T follicular helper cell (primary cell): ENCODE measurements around the gene COG5.

Experiments
- DNase-seq: peaks from one replicate; pipeline ENCODE4 v3.0.0-alpha.2; 2020; ENCODE audit warnings: low read depth

The COG5 gene

DNA sequence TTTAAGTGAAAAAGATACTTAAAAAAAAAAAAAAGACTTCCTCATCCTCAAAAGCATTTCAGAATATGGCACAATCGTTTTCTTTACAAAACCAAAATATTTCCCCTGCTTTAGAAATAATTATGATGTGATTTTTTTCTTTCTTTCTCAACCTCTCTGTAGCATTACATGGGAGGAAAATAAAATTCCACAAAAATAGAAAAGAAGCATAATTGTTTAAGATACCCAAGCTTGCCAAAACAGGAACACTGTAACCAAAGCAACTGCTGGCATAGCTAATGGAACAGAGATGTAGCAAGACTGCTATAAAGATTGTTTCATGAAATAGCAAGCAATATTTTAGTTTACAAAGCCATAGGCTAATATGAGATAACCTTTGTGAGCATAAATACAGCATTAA, 169.4 kb downstream of the COG5 start:
- DNase-seq, result no peak

DNA sequence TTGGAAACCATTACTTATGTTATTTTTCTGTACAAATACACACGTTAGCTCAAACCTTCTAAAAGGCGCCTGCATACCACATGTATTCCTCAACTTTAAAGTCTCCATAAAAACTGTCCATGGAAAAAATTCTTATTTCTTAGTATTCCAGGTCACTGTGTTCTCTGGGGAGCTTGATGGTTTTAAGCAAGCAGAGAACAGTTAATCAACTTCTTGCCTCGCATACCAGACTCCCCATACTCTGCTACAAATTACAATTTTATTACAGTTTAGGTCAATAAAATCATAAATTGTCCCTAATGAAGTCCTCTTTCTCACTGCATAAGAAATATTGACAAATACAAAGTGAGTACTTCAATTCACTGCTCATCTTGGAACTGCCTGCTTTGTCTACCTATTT, 170.9 kb downstream of the COG5 start:
- DNase-seq, result no peak

DNA sequence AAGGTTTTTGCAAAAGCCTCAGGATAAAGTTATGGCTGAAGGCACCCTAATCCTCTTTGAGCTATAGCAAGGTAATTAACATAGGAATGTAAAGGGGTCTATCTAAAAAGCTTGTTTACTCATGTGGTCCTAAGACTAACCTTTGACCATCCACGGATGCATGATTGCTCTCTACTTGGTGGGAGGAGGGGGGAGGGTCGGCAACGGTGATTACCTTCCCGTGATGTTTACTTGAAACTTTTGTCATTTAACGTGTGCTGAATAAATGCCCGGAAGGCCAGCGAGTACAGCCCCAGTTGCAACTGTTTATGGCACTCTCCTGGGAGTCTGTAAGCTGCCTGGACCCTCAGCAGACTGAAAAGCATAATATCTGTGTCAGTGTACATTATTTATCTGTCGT, 172.8 kb downstream of the COG5 start:
- DNase-seq, result no peak

DNA sequence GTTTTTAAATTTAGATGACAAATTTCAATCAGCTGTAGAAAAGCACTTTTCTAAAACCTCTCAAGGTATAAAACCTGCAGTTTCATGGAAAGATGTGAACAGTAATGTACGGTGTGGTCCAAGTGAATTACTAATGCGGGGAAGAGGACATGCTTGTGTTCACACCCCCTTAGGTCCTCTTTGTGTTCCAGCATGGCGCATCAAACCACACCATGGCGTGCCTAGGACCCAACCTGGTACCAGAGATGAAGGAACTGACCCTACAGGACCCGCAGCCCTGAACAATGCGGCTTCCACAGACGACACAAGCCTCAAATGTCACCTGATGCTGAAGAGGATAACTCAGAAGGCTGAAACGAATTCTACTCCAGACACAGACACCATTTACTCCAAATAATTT, 175.1 kb downstream of the COG5 start:
- DNase-seq, result no peak

DNA sequence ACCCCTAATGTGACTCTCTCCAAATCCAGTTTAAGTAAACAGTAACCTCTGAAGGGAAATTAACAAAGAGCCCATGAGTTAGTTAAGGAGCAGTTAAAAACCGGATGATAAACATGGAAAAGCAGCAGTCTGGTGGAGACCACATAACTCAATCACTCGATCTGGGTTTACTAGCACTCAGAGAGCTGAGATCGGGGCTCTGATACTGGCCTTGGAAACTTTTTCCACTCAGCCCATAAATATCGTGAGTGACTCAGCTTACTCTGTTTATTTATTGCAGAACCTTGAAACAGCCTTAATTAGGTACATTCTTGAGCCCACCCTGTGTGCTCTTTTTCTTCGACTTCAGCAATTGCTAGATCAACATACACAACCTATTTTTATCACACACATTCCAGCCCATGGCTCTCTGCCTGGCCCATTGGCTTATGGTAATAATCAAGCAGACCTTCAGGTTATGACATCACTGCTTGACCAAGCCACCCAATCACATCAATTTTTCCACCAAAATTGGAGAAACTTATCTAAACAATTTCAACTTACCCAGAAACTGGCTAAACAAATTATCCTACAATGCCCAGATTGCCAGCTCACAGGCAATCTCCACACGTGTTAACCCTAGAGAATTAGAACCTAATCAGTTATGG, 176.0 kb downstream of the COG5 start:
- no peak for DNase-seq

DNA sequence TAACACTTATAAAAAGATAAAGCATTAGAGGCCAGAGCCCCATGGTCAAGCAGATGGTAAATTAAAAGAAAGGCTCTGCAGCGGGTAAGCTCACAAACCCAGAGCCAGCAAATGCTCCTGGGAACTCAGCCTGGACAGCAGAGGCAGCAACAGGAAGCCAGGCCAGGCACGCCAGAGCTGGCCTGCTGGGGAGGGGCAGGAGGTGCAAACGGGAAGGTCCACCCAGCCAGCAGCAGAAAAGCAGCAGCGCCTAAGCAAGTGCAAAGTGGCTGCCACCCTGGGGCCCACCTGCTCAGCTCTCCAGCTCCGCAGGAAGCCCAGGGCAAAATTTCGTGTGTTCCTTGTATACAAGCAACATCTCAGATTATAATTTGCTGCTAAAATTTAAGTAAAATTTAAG, 176.6 kb downstream of the COG5 start:
- no peak for DNase-seq

DNA sequence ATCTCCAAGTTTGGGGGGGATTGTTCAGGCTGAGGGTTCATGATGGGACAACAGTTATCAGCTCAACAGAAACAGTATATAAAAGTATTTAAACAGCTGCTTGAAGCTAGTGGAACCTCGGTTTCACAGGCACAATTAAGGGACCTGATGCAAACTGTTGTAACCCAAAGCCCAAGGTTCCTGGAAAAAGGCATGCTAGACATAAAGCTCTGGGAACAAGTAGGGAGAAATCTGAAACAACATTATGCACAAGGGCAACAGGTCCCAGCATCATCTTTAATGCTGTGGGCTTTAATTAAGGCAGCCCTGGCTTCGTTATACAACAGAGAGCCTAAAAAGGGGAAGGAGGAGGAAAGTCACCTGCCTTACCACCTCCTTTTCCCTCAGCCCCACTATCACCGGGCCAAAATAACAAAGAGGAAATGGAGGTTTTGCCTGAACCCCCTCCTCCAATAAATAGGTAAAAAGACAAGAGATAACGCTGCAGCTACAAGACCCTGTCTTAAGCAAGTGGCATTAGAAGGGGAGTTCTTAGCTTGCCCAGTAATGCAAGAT, 177.1 kb downstream of the COG5 start:
- DNase-seq, result no peak

DNA sequence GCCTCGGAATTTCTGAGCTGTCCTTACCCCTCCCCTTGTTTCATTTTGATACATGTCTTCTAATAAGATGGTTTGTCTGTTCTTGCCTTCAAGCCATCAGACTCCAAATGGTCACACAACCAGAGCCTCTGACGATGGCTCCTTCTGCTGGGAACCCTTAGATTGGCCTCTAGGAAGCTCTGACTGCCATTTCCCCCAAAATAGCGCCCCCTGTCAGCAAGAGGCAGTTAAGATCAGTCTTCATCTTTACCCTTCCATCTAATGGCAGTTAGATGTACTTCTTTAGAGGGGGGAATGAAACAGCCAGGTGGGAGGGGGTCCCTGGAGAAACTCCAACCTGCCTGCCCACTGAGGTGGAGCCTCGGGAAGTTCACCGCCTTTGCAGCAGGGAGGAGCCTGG, 179.7 kb downstream of the COG5 start:
- DNase-seq, result no peak

DNA sequence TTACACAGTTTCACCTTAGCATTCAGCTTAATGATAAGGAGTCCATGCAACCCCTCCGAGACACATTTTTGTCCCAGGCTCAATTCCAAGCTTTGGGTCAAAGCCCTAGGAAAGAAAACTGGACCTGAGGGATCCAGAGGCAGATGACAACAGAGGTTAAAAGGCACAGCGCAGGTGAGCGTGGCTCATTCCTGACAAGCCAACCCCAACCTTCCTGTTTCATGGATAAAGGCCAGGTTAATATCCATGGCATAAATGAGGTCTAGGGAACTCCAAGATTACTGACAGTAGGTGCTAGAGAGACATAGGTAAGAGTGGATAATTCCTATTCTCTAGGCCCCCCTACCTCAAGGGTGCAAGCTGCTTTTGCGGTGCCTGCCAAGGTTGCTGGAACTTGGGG, 180.5 kb downstream of the COG5 start:
- no peak for DNase-seq

DNA sequence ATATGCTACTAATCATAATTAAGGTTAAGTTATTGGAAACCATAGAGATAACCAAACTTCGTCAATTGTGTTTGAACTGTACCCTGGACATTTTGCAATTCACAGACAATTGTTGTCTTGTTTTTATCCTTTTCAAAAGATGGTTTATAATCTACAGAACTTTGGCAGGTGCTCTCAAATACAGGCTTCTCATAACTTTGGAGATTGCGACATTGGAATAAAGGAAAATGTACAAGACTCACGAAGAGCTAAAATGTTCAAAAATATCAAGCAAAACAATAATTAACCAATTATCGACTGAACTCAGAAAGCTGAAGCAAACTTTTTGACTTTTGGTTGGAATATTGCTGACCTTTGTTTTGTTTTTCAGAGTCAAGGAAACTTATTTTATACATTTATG, 182.3 kb downstream of the COG5 start:
- no peak for DNase-seq

DNA sequence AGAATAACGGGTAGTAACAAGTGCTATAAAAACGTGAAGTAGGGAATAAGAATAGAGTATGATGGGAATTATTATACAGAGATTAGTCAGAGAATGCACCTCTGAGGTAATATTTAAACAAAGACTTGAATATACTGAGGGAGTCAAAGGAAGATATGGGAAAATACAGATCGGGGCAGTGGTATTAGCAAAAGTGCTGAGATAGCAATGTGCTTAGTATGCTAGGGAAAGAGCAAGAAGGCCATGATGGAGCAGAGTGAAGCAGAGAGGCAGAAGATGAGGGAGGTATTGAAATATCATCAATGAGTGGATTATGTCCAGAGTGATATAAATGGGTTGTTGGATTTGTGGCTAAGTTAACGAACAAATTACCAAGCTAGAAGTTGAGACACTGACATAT, 190.4 kb downstream of the COG5 start:
- no peak for DNase-seq

DNA sequence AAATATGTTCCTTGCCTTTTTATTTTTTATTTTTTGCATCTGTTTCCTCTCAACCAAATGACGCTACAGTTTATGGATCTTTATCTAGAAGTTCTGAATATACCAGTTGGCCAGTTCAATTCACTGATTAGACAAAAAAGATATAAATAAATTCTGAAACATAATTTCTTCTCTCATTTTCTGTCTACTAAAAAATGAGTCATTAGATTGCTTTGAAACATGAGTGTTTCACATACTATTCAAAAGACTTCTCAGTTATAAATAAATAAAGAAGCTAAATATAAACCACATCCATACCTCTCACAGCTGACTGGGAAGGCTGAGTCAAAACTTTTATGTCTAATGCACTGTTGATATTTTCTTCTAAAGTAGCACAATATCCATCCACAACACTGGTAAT, 191.4 kb downstream of the COG5 start:
- DNase-seq, result no peak

DNA sequence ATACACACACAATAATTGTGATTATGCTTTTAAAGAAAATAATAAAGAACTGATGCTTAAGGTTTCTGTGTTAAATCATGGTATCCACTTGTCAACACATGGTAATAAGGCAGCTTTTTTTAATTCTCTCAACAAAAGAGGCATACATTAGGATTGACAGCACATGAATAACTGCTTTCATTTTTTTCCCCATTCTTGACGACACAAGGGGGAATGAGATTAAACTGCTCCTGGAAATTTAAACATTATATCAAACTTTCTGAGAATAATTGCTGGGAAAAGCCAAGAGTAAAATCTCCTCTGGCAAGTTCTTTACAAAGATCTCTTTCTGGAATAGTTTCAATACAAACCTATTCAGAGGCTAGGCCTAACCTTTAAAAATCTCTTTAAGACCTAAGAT, 192.9 kb downstream of the COG5 start:
- no peak for DNase-seq

DNA sequence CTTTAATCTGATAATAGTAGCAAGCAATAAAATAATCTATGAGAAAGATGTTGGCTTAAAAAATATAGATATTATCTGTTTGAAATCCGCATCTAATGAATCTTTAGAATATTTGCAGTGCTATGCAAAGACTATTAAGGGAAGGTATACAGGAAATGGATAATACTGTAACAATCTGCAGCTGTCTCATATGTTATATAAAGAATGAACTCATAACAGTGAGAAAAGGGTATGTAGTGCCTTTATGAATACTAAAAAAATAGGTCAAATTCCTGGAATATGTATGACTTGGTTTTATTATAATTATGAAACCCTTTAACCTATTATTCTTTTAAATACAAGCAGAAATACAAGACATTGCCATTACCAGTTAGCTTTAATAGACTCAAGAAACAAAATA, 198.9 kb downstream of the COG5 start:
- no peak for DNase-seq

DNA sequence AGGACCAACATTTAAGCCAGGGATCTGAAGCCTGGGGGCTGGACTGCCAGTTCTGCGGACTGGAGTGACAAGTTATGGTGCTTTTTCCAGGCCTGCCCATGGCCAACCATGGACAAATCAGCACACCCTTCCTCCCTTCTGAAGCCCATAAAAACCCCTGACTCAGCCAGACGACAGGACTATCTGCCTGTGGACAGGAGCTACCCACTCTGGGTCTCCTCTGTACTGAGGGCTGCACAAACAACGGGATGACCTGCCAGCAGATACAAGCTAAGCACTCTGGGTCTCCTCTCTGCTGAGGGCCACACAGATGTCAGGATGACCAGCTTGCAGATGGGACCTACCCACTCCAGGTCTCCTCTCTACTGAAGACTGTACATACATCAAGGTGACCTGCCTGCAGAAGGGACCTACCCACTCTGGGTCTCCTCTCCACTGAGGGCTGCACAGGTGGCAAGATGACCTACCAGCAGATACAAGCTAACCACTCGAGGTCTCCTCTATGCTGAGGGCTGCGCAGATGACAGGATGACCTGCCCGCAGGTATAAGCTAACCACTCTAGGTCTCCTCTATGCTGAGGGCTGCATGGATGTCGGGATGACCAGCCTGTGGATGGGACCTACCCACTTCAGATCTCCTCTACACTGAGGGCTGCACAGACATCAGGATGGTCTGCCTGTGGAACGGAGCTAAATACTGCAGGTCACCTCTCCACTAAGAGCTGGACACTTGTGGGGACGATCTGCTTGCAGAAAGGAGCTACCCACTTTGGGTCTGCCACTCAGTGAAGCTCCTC, 204.0 kb downstream of the COG5 start:
- DNase-seq, result no peak

DNA sequence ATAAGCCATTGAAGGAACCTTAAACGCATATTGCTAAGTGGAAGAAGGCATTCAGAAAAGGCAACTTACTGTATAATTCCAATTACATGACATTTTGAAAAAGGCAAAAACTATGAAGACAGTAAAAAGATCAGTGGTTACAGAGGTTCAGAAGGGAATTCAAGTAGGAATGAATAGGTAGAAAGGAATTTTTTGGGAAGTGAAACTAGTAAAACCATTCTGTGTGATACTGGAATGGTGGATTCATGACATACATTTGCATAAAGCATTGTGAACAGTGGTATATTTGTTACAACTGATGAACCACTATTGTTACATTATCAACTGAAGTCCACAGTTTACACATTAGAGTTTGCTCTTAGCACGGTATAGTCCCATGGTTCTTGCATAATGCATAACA, 208.1 kb downstream of the COG5 start:
- no peak for DNase-seq

DNA sequence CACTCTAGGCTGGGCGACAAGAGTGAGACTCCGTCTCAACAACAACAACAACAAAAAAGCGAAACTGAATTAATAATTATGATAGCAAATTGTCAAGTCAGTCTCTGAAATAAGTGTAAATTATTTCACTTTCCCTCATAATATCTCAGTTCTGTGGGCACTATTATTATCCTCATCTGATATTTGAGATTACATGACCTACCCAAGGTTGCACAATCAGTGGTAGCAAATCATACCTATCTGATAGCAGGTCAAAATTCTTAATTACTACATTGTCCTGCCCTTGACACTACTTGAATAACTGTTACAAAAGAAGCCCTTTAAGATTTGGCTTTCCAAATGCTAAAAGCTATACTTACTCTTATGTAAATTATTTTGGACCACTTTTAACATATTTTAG, 209.1 kb downstream of the COG5 start:
- no peak for DNase-seq

DNA sequence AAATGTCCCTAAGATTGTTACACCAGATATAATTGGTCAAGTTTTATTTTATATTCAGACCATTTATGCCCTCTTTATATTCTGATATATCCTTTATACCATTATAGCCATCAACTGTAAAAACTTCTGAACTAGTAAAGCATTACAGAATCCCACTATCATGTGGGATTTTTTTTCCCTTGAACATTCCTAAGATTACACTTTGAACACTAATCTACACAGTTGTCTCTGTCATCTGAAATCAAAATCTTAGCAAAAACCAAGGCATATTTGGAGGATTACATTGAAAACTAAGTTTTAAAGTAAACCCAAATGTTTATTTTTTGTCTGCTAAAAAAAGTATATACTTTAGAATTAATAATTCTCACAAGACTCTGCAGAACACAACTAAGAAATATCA, 210.0 kb downstream of the COG5 start:
- DNase-seq, result no peak

DNA sequence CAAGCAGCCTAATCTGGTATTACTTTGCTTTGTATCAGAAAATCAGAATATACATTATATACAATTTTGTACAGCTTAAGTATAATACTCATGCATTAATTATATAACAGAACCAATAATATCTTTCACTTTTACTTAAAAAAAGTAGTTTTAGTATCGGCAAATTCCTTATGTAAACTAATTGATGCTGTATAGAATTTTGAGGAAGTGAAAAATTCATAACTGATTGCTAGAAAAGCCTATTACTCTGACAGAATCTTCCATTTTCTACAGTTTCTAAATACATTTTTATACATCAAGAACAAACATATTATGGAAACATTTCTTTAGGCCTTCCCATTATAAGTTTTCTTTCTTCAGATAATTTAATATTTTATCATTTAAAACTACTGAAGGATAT, 217.8 kb downstream of the COG5 start:
- no peak for DNase-seq

DNA sequence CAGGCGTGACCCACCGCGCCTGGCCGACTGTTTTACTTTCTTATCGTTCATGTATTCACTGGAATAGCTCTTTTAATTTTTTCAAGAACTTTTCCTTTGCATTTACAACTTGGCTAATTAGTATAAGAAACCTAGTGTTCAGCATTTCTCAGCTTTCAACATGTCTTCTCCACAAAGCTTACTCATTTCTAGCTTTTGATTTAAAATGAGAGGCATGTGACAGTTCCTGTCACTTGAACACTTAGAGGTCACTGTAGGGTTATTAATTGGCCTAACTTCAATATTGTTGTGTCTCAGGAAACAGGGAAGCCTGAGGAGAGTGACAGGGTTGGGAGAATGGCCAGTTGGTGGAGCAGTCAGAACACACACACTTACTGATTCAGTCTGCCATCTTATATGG, 218.9 kb downstream of the COG5 start:
- no peak for DNase-seq

DNA sequence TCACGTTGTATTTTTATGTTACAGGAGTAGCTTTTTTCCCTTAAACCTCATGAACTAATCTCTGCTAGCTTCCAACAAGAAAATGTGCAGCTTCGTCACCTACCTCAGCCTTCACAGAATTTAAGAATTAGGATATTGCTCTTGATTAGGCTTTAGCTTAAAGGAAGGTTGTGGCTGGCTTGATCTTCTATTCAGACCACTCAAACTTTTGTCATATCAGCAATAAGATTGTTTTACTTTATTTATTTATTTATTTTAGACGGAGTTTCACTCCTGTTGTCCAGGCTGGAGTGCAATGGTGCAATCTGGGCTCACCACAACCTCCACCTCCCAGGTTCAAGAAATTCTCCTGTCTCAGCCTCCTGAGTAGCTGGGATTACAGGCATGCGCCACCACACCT, 219.4 kb downstream of the COG5 start:
- no peak for DNase-seq

DNA sequence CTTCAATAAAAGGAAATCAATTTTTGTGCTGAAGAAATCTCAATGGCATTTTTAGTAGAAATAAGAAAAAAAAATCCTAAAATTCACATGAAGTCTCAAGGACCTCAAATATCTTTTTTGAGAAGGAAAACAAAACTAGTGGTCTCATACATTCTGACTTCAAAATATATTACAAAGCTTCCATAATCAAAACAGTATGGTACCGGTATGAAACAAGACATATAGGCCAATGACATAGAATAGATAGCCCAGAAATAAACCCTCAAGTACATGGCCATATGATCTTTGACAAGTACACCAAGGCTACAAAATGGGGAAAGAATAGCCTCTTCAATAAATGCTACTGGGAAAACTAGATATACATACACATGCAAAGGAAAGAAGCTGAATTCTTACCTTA, 225.6 kb downstream of the COG5 start:
- no peak for DNase-seq

DNA sequence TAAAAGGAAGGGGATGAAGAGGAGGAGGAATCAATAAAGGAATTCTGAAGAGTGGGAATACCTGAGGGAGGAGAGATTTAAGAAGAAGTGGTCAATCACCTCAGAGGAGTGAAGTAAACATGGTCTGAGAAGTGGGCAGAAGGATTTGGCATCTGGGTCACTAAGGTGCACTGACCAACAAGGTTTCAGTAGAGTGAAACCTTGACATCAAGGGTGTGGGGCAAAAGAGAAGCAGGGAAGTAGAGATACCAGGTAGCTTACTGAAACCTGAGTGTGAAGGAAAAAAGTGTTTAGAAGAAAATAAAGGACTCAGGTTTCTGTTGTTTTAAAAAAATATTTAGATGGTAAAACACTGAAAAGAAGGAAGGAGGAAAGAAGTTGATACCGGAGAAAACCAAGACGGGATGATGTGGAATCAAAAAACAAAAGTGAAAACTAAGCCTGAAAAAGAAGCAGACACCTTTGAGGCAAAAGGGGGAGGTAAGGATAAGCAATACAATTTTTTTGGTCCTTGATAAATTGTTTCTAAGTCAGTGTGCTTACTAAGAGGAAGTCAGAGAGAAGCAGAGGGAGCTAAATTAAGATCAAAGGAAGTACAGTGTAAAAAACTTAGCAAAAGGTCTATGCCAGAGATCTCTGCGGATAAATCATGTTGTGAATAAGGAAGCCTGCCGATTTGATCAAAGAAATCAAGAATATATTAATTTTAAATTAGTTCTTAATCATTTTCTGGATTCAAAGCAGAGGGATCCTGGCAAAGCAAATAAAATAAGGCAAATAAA, 231.0 kb downstream of the COG5 start:
- DNase-seq, result no peak
